Ishikawa (cell line): ENCODE data around the gene RAF1.

Experiments used
- CEBPB ChIP-seq: IDR thresholded peaks from 2 replicates; pipeline ENCODE4 v1.6.1; 2012
- CREB1 ChIP-seq: IDR thresholded peaks from 2 replicates; pipeline ENCODE4 v1.6.1; 2012; ENCODE audit warnings: low read depth
- EGR1 ChIP-seq: IDR thresholded peaks from 2 replicates; pipeline ENCODE4 v1.6.1; 2012
- EP300 ChIP-seq: IDR thresholded peaks from 2 replicates; pipeline ENCODE4 v1.6.1; 2012; ENCODE audit warnings: borderline replicate concordance
- FOXM1 ChIP-seq: IDR thresholded peaks from 2 replicates; pipeline ENCODE4 v1.6.1; 2012; ENCODE audit warnings: low read depth, borderline replicate concordance
- NFIC ChIP-seq: IDR thresholded peaks from 2 replicates; pipeline ENCODE4 v1.6.1; 2012
- RAD21 ChIP-seq: IDR thresholded peaks from 2 replicates; pipeline ENCODE4 v1.6.1; 2012; ENCODE audit warnings: low read depth
- TAF1 ChIP-seq: IDR thresholded peaks from 2 replicates; pipeline ENCODE4 v1.6.1; 2012; ENCODE audit warnings: low read depth, mild to moderate bottlenecking
- TCF12 ChIP-seq: IDR thresholded peaks from 2 replicates; pipeline ENCODE4 v1.6.1; 2012; ENCODE audit warnings: low read depth
- TEAD4 ChIP-seq: IDR thresholded peaks from 2 replicates; pipeline ENCODE4 v1.6.1; 2012
- YY1 ChIP-seq: IDR thresholded peaks from 2 replicates; pipeline ENCODE4 v1.6.1; 2012; ENCODE audit warnings: low read depth
- ZBTB7A ChIP-seq: IDR thresholded peaks from 2 replicates; pipeline ENCODE4 v1.6.1; 2012; ENCODE audit warnings: low read depth
- TF ChIP-seq, protein P1 (sequence below): IDR thresholded peaks from 2 replicates; pipeline ENCODE4 v1.6.1; 2012
- TF ChIP-seq, protein P2 (sequence below): IDR thresholded peaks from 2 replicates; pipeline ENCODE4 v1.6.1; 2012; ENCODE audit warnings: low read depth, mild to moderate bottlenecking
- TF ChIP-seq, protein P3 (sequence below): IDR thresholded peaks from 2 replicates; pipeline ENCODE4 v1.6.1; 2012

The RAF1 gene

DNA sequence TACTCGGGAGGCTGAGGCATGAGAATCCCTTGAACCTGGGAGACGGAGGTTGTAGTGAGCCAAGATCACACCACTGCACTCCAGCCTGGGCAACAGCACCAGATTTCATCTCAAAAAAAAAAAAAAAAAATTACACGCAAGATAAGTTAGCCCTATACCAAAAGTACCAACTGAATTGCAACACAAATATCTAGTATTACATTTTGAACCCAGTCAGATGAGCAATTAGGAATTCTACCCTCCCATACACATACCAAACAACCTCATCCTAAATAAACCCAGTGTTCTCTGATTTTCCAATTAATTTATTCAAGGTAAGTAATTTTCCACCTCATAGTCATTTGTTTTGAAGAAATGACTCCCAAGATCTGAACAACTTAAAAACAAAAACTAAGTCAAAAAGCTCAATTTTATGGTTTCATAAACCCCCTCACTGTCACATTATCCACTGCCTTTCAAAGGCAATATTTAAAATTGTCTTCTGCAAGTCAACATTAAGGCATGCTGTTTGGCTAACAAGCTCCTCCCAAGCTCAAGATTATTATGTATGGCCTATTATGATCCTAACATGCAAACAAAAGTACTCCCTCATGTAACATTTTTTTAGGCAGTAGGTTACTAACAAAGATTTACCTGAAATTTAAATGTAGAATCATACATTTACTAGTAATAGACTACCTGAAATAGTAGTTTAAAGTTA, 4.5 kb downstream of the RAF1 start:
- TF ChIP-seq, protein P1, sequence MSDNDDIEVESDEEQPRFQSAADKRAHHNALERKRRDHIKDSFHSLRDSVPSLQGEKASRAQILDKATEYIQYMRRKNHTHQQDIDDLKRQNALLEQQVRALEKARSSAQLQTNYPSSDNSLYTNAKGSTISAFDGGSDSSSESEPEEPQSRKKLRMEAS, result no peak
- TF ChIP-seq EP300 (no peak), EGR1 (no peak), TEAD4 (no peak), TCF12 (no peak), TAF1 (no peak), CEBPB (no peak), ZBTB7A (no peak), RAD21 (no peak), NFIC (no peak), CREB1 (no peak), YY1 (no peak), FOXM1 (no peak)
- TF ChIP-seq, protein P2, sequence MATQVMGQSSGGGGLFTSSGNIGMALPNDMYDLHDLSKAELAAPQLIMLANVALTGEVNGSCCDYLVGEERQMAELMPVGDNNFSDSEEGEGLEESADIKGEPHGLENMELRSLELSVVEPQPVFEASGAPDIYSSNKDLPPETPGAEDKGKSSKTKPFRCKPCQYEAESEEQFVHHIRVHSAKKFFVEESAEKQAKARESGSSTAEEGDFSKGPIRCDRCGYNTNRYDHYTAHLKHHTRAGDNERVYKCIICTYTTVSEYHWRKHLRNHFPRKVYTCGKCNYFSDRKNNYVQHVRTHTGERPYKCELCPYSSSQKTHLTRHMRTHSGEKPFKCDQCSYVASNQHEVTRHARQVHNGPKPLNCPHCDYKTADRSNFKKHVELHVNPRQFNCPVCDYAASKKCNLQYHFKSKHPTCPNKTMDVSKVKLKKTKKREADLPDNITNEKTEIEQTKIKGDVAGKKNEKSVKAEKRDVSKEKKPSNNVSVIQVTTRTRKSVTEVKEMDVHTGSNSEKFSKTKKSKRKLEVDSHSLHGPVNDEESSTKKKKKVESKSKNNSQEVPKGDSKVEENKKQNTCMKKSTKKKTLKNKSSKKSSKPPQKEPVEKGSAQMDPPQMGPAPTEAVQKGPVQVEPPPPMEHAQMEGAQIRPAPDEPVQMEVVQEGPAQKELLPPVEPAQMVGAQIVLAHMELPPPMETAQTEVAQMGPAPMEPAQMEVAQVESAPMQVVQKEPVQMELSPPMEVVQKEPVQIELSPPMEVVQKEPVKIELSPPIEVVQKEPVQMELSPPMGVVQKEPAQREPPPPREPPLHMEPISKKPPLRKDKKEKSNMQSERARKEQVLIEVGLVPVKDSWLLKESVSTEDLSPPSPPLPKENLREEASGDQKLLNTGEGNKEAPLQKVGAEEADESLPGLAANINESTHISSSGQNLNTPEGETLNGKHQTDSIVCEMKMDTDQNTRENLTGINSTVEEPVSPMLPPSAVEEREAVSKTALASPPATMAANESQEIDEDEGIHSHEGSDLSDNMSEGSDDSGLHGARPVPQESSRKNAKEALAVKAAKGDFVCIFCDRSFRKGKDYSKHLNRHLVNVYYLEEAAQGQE, result no peak
- TF ChIP-seq, protein P3, sequence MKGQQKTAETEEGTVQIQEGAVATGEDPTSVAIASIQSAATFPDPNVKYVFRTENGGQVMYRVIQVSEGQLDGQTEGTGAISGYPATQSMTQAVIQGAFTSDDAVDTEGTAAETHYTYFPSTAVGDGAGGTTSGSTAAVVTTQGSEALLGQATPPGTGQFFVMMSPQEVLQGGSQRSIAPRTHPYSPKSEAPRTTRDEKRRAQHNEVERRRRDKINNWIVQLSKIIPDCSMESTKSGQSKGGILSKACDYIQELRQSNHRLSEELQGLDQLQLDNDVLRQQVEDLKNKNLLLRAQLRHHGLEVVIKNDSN, result no peak

DNA sequence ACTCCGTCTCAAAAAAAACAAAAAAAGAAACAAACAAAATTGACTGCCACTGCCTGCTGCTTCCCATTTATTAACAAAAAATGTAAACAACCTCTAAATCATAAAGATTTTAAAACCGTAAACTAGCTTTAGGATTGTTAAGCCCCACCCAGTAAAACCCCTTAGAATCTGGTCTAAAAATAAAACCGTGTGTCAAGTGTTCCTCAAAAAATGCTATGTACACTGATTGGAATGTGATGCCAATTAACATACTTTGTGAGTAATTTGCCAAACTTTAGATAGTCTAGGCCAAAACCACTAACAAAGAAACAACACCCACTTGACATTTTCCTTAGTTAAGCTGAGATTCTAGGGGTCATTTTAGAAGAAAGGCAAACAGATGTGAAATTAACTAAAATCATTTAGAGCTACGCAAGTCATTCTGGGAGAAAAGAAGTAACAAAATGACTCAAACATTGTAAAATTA, 5.3 kb downstream of the RAF1 start:
- TF ChIP-seq ZBTB7A (no peak), EGR1 (no peak), TEAD4 (no peak)
- TF ChIP-seq, protein P2, result no peak

DNA sequence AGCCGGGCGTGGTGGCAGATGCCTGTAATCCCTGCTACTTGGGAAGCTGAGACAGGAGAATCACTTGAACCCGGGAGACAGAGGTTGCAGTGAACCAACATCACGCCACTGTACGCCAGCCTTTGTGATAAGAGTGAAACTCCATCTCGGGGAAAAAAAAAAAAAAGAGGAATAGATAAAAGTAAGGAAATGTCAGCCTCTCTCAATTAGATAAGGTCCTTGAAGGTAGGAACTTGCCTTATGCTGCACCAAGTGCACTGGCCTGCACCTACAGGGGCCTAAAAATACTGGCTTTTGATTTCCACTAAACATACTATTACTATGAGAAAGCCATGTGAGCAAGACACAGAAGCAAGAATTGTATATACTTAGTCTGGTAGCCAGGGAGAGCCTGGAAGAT, 7.1 kb downstream of the RAF1 start:
- TF ChIP-seq ZBTB7A (no peak), CREB1 (no peak), TEAD4 (no peak), YY1 (no peak), TCF12 (no peak), FOXM1 (no peak), TAF1 (no peak), RAD21 (no peak), CEBPB (no peak), EGR1 (no peak), EP300 (no peak), NFIC (no peak)
- TF ChIP-seq, protein P3, result no peak
- TF ChIP-seq, protein P1, result no peak
- TF ChIP-seq, protein P2, result no peak

DNA sequence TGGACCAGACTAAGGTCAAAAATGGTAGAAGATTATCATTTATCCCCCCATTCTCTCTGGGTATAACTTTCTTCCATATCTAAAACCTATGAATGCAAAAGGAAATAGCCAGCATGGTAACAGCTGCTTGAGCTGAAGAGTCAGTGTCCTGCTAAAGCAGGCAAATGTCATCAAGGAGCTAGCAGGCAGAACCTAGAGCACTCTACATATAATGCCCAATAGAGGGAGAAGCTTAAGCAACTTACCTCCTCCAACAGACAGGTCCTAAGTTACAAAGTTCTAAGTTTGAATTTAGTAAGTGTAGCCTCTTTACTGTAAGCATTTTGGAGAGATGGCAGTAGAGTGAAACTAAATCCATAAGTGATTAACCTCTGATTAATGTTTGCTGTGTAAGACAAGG, 7.7 kb downstream of the RAF1 start:
- TF ChIP-seq FOXM1 (no peak), CREB1 (no peak)

DNA sequence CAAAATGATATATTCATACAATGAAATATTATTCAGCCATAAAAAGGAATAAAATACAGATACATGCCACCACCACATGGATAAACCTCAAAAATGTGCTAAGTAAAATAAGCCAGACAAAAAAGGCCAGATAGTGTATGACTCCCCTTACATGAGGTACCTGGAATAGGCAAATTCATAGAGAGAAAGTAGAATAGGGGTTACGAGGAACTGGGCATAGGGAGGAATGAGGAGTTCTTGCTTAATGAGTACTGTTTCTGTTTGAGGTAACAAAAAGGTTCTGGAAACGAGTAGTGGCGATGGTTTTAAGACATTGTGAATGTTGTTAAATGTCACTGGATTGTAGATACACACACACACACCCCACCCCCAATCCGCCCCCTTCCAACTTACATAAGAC, 8.2 kb downstream of the RAF1 start:
- TF ChIP-seq RAD21 (no peak), YY1 (no peak), CREB1 (no peak)
- TF ChIP-seq, protein P2, result no peak
